Psoas muscle (tissue), 8 donors: ENCODE measurements around the gene CENPB. TPM values are rescaled to one million over a fixed set of nuclear protein-coding genes. Genes with fewer than 3 reads are reported as not detected.

Experiments used
- ATAC-seq, 4 donors: fragments of 200-7000 bp; cut with Tn5 transposase; one replicate each; pipeline ENCODE4 v1.9.1; 2020; ENCODE audit warnings: moderate library complexity in 3 of 4, mild to moderate bottlenecking in 2 of 4
- DNase-seq, 2 donors: peaks; one replicate each; pipeline ENCODE4 v3.0.0-alpha.2; 2020
- H3K27ac ChIP-seq: fragments of 200-600 bp; one replicate; pipeline ENCODE4 v1.8.0; 2022
- H3K27me3 ChIP-seq, 3 donors: fragments of 200-600 bp in 1 of 3; one replicate each; pipeline versions ENCODE4 v1.6.1 to v1.8.0; 2013 to 2022; ENCODE audit warnings: low read length in 2 of 3, mild to moderate bottlenecking in 2 of 3, moderate library complexity in 1 of 3; ENCODE audit not compliant: insufficient read depth in 3 of 3
- H3K36me3 ChIP-seq, 2 donors: fragments of 200-600 bp in 1 of 2; one replicate each; pipeline versions ENCODE4 v1.6.1 to v1.8.0; 2013 to 2022; ENCODE audit warnings: low read depth in 1 of 2, mild to moderate bottlenecking in 1 of 2, moderate library complexity in 1 of 2; ENCODE audit not compliant: insufficient read depth in 1 of 2
- H3K4me1 ChIP-seq: fragments of 200-600 bp; one replicate; pipeline ENCODE4 v1.8.0; 2022
- H3K4me3 ChIP-seq: fragments of 200-600 bp; one replicate; pipeline ENCODE4 v1.8.0; 2022; ENCODE audit warnings: mild to moderate bottlenecking
- H3K9me3 ChIP-seq: fragments of 200-600 bp; one replicate; pipeline ENCODE4 v1.8.0; 2022
- CTCF ChIP-seq: fragments of 200-600 bp; IDR thresholded peaks from one replicate; pipeline ENCODE4 v1.8.0; 2022; ENCODE audit warnings: antibody characterized with exemption
- WGBS, 3 donors: extraction: QIAGEN DNeasy Blood & Tissue Kit; methylation state at CpG; one replicate each; pipeline versions ENCODE4 v1.1.6 to v1.1.7; 2013; 5-methylcytosine and 5-hydroxymethylcytosine counted together
- intact Hi-C, 2 donors: fragments of 100-400 bp; cut with DNase I; formaldehyde crosslinking; loops; one replicate each; pipeline versions ENCODE4 v1.11.0 to v1.14.2; 2022
- polyA plus RNA-seq, 3 donors: library from polyadenylated mRNA; stranded (reverse); fragments of 200-250 nt; gene quantifications; one replicate each; pipeline ENCODE4 v1.2.3, GENCODE V29; 2013
- total RNA-seq, 4 donors: library from RNA; stranded (reverse); fragmentation: NEBNext Ultra II Directional in 2 of 4; extraction: Animal tissue kit (Norgen Biotek cat#: 25700) in 2 of 4; gene quantifications; one replicate each; pipeline versions ENCODE4 v1.2.1 to v1.2.4, GENCODE V29; 2021 to 2023
- donor health status: healthy with polysubstance abuse.
- donor health status: DM: no; HTN: no; CAD: no; lungs with moderate emphysema.
- donor health status: Bipolar disorder and iron deficiency.
- donor health status: healthy.
- donor health status: DM: yes; HTN: yes; CAD: no.
- donor health status: DM: no; HTN: no; CAD: no.
- donor health status: DM: no; HTN: no; CAD: no.
- donor health status: DM: yes; HTN: yes; CAD: no.

Gene CENPB
- total and polyA plus RNA-seq, 7 donors: 74.3 to 144 (median 99.0) TPM

DNA sequence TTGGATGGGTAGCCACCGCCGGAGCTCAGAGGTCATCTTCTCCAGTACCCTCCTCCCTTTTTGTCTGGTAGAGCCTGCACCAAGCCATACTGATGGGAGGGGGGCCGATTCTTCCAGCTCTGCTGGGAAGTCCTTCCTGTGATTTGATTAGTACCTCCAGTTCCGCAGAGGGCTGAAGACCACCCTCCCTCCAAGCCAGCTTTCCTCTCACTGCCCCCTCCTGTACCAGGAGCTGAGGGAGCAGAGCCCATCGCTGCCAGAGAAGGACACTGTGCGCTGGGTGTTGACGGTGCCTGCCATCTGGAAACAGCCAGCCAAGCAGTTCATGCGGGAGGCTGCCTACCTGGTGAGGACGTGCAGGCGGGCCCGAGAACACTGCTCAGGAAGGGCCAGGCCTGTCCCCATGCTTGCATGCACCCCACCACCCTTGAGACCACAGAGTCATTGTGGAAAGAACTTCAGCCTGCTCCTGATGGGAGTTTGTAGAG, 40.8 kb downstream of the CENPB start:
- peak in 1 of 2 donors; percentile 33 for DNase-seq
- 68 to 74% (median 70%) methylated on average over 11 of the region's 11 CpGs for WGBS, 3 donors
- ATAC-seq: no peak
- no peak for TF ChIP-seq CTCF
- Histone ChIP-seq H3K27ac (no peak overlapping the region), H3K9me3 (no peaks in the 10 kb centered on the region), H3K36me3 (no peaks in the 10 kb centered on the region), H3K4me1 (no peaks in the 10 kb centered on the region), H3K4me3 (no peak overlapping the region), H3K27me3 (peaks cover 0 to 43% (median 3%) of the 10 kb centered on the region in 3 donors)
- intact Hi-C loops: no loop called here

GRCh38 chr20:3744806-3745685, 41.5 kb downstream of the CENPB start:
- intact Hi-C loops: no loop called here
- H3K4me3 ChIP-seq: no peak overlapping the region
- H3K27ac ChIP-seq: no peak overlapping the region
- ATAC-seq: peak in 3 of 4 donors; percentile 50 to 62 (median 60)
- TF ChIP-seq CTCF: no peak
- peaks cover 0 to 36% (median 3%) of the 10 kb centered on the region in 3 donors for H3K27me3 ChIP-seq
- 46 to 49% (median 48%) methylated on average over 43 to 45 of the region's 45 CpGs for WGBS, 3 donors
- H3K9me3 ChIP-seq: no peaks in the 10 kb centered on the region
- no peaks in the 10 kb centered on the region for H3K36me3 ChIP-seq
- DNase-seq: peak; percentile 68 to 79
- no peaks in the 10 kb centered on the region for H3K4me1 ChIP-seq

- no peak for ATAC-seq
- no peak for DNase-seq
- H3K4me3 ChIP-seq: no peak overlapping the region
- 79 to 83% (median 83%) methylated on average over 1 of the region's 1 CpG for WGBS, 3 donors
- no peaks in the 10 kb centered on the region for H3K9me3 ChIP-seq
- no peak for TF ChIP-seq CTCF
- H3K4me1 ChIP-seq: no peaks in the 10 kb centered on the region
- no peak overlapping the region for H3K27ac ChIP-seq
- no peaks in the 10 kb centered on the region for H3K36me3 ChIP-seq
- H3K27me3 ChIP-seq: peaks cover 0 to 26% (median 3%) of the 10 kb centered on the region in 3 donors
- intact Hi-C loops: no loop called here
These were observed 42.5 kb downstream of the CENPB start for GRCh38 chr20:3744037-3744436.

GRCh38 chr20:3743251-3743650, 43.3 kb downstream of the CENPB start:
- intact Hi-C loops: no loop called here
- ATAC-seq: no peak
- Histone ChIP-seq H3K4me1 (no peaks in the 10 kb centered on the region), H3K4me3 (no peak overlapping the region), H3K9me3 (no peaks in the 10 kb centered on the region), H3K27me3 (peaks cover 0 to 19% (median 3%) of the 10 kb centered on the region in 3 donors), H3K27ac (no peak overlapping the region), H3K36me3 (no peaks in the 10 kb centered on the region)
- 72 to 91% (median 75%) methylated on average over 2 of the region's 2 CpGs for WGBS, 3 donors
- TF ChIP-seq CTCF: no peak
- DNase-seq: no peak
